ENCODE measurements around the gene SIX3. TPM values are rescaled to one million over a fixed set of nuclear protein-coding genes. Genes with fewer than 3 reads are reported as not detected.

SIX3 gene
- total and polyA plus RNA-seq, 2 experiments from 2014 or later: 0.21 to 0.28 TPM

DNA sequence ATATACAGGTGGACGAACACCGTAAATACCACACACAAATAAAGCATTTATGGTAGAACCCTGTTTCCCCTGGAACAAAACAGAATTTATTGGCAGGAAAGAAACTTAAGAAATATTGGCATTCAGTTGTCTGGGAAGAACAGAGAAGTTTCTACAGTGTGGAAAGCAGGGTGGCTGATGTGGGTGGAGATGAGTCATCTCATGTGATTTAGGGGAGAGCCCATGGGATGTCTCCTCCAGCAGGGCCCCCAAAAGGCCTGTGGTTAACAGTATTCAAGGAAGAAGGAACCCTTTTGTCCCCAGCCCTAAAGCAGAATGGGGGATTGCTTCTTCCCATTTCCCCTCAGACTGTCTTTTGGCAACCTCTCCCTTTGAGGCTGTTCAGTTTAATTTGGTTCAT lies 24.2 kb downstream of the SIX3 start:
- H2AFZ ChIP-seq: no peak overlapping the region
- peaks cover 11% of the 10 kb centered on the region for H3K27me3 Mint-ChIP-seq (ENCODE audit: insufficient read depth, low read depth, poor library complexity)
- no peak overlapping the region for H3K4me3 ChIP-seq
- TF ChIP-seq, protein P1, sequence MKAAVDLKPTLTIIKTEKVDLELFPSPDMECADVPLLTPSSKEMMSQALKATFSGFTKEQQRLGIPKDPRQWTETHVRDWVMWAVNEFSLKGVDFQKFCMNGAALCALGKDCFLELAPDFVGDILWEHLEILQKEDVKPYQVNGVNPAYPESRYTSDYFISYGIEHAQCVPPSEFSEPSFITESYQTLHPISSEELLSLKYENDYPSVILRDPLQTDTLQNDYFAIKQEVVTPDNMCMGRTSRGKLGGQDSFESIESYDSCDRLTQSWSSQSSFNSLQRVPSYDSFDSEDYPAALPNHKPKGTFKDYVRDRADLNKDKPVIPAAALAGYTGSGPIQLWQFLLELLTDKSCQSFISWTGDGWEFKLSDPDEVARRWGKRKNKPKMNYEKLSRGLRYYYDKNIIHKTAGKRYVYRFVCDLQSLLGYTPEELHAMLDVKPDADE (IDR thresholded peaks at IDR 0.05): no peak
- no peak for TF ChIP-seq EZH2phosphoT487 (IDR thresholded peaks at IDR 0.05; ENCODE audit: unreplicated experiment)
- TF ChIP-seq ZNF331 (CRISPR knock-in tag; IDR thresholded peaks at IDR 0.05; ENCODE audit: low read depth): no peak
- TF ChIP-seq NANOG (IDR thresholded peaks at IDR 0.05; ENCODE audit: borderline replicate concordance): no peak
- TF ChIP-seq ZNF114 (CRISPR knock-in tag; IDR thresholded peaks at IDR 0.05): no peak
- no peak for TF ChIP-seq CREB1 (CRISPR knock-in tag; IDR thresholded peaks at IDR 0.05; ENCODE audit: low read depth)
- no peak for TF ChIP-seq REST (IDR thresholded peaks at IDR 0.05; ENCODE audit: unreplicated experiment)
- no peak for TF ChIP-seq EZH2 (IDR thresholded peaks at IDR 0.05; ENCODE audit: low read depth, unreplicated experiment)
- TF ChIP-seq JUNB (IDR thresholded peaks at IDR 0.05; ENCODE audit: unreplicated experiment): no peak
- no peak for TF ChIP-seq ZNF462 (CRISPR knock-in tag; IDR thresholded peaks at IDR 0.05)
- TF ChIP-seq, protein P2, sequence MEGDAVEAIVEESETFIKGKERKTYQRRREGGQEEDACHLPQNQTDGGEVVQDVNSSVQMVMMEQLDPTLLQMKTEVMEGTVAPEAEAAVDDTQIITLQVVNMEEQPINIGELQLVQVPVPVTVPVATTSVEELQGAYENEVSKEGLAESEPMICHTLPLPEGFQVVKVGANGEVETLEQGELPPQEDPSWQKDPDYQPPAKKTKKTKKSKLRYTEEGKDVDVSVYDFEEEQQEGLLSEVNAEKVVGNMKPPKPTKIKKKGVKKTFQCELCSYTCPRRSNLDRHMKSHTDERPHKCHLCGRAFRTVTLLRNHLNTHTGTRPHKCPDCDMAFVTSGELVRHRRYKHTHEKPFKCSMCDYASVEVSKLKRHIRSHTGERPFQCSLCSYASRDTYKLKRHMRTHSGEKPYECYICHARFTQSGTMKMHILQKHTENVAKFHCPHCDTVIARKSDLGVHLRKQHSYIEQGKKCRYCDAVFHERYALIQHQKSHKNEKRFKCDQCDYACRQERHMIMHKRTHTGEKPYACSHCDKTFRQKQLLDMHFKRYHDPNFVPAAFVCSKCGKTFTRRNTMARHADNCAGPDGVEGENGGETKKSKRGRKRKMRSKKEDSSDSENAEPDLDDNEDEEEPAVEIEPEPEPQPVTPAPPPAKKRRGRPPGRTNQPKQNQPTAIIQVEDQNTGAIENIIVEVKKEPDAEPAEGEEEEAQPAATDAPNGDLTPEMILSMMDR (conservative IDR thresholded peaks at IDR 0.05; ENCODE audit: low read depth in 2 of 2): no peak
- no peak for TF ChIP-seq STAT1 (IDR thresholded peaks at IDR 0.05; ENCODE audit: unreplicated experiment)
- no peak for TF ChIP-seq POLR2AphosphoS5 (IDR thresholded peaks at IDR 0.05; ENCODE audit: low read depth)
- no peak overlapping the region for H3K4me2 ChIP-seq
- H3K4me1 Mint-ChIP-seq: peaks cover 6% of the 10 kb centered on the region; the same call in 2 of the 3 replicates
- H3F3A ChIP-seq (replicated peaks; ENCODE audit: low read depth): no peaks in the 10 kb centered on the region
- H4K20me1 ChIP-seq (replicated peaks; ENCODE audit: insufficient read depth): no peaks in the 10 kb centered on the region
- H3K79me2 ChIP-seq (replicated peaks; ENCODE audit: insufficient read depth): no peaks in the 10 kb centered on the region
- no peaks in the 10 kb centered on the region for H3K27me3 ChIP-seq (ENCODE audit: insufficient read depth)
- no peaks in the 10 kb centered on the region for H3K36me3 Mint-ChIP-seq (ENCODE audit: low read depth)
- H3K27ac ChIP-seq (ENCODE audit: low read depth): no peak overlapping the region
- no peaks in the 10 kb centered on the region for H3K36me3 ChIP-seq (ENCODE audit: insufficient read depth)
- peaks cover 9% of the 10 kb centered on the region; the same call in 1 of the 2 replicates for H3K4me1 ChIP-seq (ENCODE audit: insufficient read depth)
- DNase-seq (ENCODE audit: low spot score): no peak
- no peaks in the 10 kb centered on the region for H3K9me3 Mint-ChIP-seq
- no peak overlapping the region; the same call in 1 of the 2 replicates for H3K27ac Mint-ChIP-seq
- no peak for ATAC-seq
- no peak overlapping the region for H3K4me3 Mint-ChIP-seq
- H3K9me2 ChIP-seq (ENCODE audit: insufficient read depth): no peaks in the 10 kb centered on the region

Data from GM23338 (cell line).